HG02943 (cell line): ENCODE measurements around the gene PDE4B.
"Not testable (repeated sequence)": the region's sequence is repeated elsewhere in the genome, so short reads cannot be mapped to it uniquely, and the experiment has no call there.

Experiments
- ATAC-seq: cut with Tn5 transposase; IDR thresholded peaks from one replicate; pipeline ENCODE4 v1.9.1; 2021; ENCODE audit warnings: mild to moderate bottlenecking, low read depth, moderate library complexity; ENCODE audit not compliant: unreplicated experiment

PDE4B gene

DNA sequence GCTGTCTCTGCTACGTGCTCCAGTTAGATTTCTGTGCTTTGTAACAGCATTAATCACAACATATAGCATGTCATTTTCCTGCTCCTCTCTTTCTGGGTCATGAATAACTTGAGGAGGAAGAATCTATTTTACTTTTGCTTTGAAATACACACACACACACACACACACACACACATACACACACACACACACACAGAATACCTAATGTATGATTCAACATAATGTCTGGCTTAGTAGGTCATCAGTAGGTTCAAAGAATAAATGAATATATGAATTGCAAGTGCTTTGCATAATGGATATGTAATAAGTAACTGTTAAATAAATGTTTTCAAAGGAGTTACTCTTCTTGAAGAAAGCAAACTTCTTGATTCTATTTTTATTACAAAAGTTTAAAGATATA lies 249.0 kb downstream of the PDE4B start:
- ATAC-seq = no peak

DNA sequence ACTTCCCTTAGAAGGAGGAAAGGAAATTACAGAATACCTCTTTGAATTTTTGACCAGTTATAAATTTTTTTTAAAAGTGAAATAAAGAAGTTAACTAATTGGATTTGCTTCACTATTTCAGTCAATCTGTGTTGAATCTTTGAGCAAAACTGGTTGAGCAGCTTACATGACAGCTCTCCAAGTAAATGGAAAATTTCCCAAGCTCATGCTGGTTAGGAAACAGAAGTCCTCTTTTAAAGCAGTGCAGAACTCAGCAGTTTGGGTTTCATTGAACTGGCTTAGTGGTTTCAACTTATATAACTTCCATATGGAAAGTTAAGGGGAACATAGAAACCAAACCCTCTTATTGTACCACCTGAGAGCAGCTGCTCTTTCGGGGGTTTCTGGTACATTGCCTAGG lies 250.5 kb downstream of the PDE4B start:
- ATAC-seq = no peak

DNA sequence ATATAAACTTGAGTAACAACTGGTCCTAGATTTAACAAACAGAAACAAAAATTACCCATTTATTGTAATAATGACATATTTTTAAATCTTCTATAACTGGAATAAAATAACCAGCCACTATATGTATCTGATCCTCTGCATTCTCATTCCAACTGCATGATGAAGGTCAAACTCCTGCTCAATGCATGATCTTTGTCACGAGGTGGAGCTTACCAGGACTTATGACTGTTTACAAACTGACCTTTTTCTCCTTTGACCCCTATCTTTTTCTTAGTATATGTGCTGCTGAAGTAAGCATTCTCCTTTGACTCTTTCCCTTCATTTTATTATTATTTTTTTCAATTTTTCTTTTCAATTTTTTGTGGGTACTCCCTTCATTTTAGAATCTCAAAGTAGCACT lies 252.2 kb downstream of the PDE4B start:
- ATAC-seq = no peak

DNA sequence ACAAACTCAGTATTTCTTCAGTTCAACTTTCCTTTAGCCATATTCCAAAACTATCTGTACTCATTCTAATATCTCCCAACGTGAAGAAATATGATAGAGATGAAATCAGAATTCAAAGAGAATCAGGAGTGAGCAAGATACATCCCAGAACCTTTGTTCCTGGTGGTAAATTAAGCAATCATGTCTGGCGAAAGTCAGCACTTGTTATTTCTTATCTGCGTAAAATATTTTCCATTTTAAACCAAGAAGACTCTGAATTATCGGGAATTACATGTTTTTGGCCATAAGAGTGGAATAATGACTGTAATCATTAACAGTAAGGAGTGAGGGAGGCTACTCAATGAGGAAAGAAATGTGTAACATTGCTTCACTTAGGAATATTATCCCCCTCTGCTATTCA lies 253.7 kb downstream of the PDE4B start:
- ATAC-seq = no peak

DNA sequence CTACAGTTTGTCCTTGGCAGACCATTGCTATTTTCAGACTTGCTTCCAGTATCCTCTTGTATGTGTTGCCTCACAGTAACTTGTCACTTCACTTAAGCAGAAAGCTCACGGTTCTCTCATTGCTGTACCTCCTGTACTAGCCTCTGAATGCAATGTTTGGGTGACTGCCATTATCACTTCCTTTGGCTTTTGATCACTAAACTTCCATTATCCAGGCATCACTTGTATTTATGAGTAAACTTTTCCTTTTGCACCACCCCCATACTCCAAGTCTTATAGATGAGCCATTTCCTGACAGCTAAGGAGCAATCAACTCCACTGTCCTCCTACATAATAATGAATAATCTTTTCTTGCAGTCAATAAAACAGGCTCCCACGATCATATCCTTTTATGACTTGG lies 255.3 kb downstream of the PDE4B start:
- no peak for ATAC-seq

DNA sequence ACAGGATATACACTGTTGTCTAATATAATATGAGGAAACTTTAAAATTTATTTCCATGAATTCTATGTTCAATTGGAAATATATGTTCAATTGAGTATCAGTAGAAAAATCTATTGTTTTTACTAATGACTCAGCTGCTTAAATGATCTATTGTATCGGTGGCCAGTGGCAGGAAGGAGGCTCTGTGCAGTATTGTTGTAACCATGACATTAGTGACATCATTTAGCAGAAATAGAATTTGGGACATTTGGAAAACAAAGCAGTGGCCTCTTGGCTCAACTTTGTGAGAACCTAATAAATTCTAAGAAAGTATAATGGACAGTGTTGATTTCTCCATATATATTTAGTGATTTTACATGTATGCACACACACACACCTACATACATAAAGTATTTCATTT lies 257.4 kb downstream of the PDE4B start:
- no peak for ATAC-seq

DNA sequence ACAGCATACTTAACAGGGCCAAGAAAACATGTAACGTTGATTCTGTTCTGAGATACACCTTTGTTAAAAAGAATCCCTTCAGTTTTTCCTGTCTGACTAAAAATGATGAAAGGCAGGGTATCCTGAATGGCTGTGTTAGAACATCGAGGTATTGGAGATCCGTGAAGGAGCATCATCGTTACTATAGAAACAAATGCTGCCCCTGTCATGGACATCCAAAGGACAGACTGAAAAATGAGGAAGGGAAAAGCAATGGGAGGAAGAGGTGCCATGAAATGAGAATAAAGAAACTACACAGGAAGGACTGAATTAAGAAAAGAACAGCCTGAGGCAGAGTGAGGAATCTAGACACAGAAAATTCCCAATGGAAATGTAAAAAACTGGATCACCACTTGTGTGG lies 257.9 kb downstream of the PDE4B start:
- no peak for ATAC-seq

DNA sequence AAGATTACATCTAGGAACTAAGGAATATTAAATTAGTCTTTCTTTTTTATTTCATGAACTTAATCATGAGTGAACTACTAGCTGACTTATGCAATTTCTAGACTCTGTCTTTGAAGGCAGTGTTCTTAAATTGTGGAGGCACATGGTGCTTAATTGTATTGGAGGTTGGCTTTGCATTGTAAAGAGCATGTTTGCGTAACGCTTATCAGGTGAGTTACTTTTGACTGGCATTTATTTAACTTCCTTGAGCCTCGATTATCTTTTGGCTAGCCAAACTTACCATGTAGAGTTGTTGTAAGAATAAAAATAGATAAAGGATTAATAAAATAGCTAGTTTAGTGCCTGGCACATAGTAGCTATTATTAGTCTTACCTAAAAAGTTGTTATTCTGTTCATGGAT lies 262.4 kb downstream of the PDE4B start:
- no peak for ATAC-seq

DNA sequence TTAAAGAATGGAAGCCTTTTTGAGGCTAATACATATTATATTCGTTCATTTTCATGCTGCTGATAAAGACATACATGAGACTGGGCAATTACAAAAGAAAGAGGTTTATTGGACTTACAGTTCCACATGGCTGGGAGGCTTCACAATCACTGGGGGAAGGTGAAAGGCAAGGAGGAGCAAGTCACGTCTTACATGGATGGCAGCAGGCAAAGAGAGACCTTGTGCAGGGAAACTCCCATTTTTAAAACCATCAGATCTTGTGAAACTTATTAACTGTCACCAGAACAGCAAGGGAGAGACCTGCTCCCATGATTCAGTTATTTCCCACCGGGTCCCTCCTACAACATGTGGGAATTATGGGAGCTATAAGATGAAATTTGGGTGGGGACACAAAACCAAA lies 264.8 kb downstream of the PDE4B start:
- ATAC-seq = not testable (repeated sequence)

DNA sequence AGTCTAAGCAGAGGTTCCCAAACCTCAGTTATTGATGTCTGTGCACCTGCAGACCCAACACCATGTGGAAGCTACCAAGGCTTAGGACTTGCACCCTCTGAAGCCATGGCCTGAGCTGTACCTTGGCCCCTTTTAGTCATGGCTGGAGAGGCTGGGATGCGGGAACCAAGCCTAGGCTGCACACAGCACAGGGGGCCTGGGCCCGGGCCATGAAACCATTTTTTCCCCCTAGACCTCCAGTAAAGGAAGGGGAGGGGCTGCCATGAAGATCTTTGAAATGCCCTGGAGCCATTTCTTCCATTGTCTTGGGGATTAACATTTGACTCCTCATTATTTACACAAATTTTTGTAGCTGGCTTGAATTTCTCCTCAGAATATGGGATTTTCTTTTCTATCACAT lies 265.9 kb downstream of the PDE4B start:
- ATAC-seq = no peak

DNA sequence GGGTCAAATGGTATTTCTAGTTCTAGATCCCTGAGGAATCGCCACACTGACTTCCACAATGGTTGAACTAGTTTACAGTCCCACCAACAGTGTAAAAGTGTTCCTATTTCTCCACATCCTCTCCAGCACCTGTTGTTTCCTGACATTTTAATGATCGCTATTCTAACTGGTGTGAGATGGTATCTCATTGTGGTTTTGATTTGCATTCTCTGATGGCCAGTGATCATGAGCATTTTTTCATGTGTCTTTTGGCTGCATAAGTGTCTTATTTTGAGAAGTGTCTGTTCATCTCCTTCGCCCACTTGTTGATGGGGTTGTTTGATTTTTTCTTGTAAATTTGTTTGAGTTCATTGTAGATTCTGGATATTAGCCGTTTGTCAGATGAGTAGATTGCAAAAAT lies 274.5 kb downstream of the PDE4B start:
- not testable (repeated sequence) for ATAC-seq

DNA sequence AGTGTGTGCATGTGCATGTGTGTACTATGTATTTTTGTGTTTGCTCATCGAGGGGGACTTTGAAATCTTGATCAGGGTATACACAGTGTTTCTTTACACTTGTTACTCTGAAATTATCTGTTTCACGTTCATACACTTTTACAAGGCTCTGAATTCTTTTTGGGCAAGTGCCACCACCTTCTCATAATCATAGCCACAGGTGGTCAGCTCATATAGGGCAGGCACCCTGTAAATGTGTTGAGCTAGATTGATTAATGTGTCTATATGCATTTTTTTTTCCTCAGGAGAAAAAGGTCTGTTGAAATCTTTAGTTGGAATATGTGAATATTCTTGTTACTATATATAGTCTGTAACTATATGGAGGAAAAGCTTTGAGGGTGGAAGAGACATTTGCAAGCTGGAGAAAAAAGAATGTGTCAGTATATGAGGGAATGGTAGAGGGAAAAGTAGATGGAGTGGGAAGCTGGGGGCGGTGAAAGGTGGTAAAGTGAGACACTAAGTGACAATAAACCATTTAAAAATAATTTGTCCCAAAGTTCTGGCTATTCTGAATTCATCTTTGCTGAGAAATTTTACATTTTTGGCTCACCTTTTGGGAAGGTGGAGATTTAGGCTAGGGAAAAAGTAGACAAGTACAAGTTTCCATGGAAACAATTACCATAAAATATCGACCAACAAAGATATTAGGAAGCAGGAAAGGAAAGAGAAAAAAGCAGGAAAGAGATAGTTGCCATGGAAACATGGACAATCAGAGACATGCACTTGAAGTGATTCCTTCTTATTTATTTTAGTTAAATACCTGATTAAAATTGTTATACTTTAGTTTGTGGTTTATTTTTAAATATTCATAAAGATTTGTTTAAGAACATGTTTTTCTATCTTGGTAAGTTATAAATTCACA lies 277.5 kb downstream of the PDE4B start:
- no peak for ATAC-seq

DNA sequence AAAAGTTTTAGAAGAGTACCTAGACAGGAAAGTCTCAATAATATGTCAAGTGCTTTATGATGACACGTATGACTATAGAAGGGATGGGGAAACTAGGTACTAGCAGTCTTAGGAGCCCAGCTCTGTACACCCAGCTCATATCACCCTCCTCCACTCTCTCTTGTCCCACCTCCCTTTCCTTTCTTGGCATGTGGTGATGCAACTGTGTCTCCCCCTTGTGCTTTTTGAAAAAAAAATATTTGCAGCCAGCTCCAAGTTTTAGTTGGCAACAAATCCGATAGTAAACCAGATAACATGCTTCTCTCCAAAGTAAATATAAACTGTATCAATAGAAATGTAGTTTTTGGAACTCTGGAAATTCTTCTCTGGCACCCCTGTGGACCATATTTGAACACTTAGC lies 280.7 kb downstream of the PDE4B start:
- ATAC-seq = no peak

DNA sequence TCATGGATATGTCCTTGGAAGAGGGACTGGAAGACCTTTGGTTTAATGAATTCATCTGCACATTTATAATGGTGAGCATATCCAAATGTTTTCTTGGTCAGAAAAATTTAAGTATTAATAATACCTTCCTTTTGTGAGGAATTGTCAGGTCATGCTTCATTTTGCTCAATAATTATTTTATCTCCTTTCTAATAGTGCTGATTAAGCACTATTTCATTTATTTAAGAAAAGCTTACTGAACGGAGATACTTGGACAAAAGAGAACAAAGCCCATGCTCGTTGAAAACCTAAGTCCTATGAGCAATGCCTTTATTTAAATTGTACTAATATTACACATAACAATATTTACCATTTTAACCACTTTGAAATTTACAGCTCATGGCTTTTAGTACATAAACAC lies 281.5 kb downstream of the PDE4B start:
- ATAC-seq = no peak

DNA sequence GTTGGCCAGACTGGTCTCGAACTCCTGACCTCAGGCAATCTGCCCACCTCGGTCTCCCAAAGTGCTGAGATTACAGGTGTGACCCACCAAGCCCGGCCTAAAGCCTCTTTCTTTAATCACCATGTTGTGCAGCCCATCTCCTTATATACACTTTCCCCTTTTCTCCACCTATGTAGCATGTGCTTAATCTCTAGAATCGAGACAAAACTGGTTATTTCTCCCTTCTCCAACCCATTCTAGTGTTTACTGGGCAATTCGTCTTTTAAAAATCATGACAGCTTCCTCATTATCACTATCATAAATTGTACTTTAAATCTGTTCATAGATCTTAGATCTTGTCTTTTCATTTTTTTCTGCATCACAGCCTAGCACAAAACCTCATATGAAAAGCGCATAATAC lies 285.7 kb downstream of the PDE4B start:
- ATAC-seq = no peak

DNA sequence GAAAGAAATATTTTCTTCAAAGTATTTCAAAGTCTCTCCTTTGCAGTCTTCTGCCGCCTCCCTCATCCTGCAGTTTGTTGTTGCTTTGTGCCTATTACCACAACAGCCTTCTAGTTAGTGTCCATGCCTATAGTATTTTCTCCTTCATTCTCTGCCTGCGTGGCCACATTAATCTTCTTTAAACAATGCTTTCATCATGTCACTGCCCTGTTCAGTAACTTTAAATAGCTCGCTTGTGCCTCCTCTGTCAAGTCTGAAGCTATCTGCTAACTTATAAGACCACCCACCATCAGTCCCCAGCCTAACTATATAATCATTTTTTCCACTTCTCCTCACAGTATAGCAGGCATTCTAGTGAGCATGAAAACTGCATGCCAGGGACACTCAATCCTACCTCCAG lies 290.3 kb downstream of the PDE4B start:
- no peak for ATAC-seq

DNA sequence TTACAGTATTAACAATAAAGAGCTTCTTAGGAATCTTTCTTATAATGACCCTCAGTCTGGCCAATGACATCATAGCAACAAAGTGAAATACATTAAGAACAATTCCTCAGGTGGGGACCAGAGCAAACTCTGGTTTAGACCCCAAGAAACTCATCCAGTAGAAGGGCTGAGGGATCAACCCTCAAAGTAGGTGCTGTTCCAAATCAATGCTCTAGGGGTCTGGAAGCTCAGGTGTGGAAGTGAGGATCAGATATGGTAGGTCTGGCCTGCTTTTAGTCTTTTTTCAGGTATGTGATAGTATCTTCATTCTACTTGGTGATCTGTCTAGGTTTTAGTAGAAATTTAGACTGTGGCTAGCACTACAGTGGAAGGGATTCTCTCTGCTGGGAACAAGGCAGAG lies 291.7 kb downstream of the PDE4B start:
- no peak for ATAC-seq

DNA sequence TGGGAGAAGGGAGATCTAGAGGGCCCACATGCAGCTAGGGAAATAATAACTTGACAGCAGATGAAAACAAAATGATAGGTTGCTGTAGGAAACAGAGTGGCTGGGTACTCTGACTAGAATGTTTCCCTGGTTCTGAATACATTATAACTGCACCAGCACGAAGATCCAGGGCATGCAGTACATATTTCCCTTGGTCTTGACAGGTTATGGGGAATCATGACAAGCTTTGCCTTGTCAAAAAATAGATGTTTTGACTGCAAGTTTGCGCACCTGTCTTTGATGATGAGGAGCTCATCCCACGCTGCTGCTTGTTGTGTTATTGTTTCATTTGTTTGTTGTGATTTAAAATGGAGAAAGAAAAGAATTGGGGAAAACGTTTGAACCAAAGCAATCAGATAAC lies 292.9 kb downstream of the PDE4B start:
- no peak for ATAC-seq

DNA sequence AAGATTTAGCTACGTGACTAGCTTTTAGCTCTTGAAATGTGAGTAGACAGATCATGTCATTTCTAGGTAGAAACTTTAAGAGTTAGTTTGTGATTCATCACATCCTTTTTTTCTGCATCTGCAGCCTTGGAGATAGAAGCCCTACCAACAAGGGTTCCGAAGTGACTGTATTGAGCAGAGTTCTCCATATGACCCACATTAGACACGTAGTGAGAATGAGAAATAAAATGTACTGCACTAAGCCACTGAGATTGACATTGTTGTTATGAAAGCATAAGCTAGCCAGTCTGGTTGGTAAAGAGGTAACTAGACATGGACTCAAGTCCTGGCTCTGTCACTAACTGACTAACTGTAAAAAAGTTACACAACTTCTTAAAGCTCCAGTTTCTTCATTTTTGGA lies 296.1 kb downstream of the PDE4B start:
- no peak for ATAC-seq

DNA sequence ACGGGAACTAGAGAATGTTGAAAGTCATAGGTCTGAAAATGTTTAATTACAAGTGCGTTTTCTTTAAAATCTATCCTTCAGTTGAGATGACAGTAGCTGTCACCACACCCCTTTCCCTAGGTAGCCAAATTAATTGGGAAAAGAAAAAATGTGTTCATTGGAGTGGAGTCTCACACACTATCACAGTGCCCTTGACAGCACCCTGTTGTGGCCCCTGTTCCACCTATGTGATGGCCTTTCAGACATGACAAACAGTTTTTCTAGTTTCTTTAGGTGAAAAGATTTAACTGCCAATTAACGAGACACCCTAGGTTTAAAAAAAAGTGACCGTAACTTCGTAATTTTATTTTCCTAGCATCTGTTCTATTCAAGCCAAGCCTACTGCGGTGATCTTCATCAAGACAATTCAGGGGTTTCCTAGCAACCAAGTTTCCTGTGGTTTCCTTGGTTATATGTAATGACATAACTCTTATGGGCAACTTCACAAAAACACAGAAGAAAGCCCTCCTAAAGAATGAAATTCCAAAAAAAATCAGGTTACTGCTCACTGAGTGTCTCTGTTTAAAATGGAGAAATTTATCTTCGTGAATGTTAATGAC lies 298.3 kb downstream of the PDE4B start:
- no peak for ATAC-seq

DNA sequence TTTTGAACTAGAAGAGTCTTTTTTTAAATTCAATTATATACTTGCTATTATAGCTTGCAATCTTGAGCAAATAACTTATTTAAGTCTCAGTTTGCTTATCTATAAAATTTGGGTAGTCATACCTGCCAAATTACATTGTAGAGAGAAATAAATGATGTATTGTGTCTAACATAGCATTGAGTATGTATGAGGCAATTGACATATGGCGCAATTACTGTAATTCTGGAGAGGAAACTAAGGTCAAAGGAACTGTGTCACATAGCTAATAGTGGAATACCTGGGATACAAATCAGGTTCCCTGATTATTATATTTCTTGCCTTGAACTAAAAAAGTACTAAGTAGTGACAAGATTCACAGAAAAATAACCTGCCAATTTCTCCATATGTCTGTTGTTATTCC lies 302.5 kb downstream of the PDE4B start:
- no peak for ATAC-seq

DNA sequence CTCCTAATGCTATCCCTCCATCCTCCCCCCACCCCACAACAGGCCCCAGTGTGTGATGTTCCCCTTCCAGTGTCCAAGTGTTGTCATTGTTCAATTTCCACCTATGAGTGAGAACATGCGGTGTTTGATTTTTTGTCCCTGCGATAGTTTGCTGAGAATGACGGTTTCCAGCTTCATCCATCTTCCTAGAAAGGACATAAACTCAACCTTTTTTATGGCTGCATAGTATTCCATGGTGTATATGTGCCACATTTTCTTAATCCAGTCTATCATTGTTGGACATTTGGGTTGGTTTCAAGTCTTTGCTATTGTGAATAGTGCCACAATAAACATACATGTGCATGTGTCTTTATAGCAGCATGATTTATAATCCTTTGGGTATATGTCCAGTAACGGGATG lies 308.3 kb downstream of the PDE4B start:
- ATAC-seq = not testable (repeated sequence)
